ENCODE measurements around the gene TFAM.

GRCh38 chr10:58360412-58361004 lies 24.7 kb upstream of the TFAM start:
- TF ChIP-seq CTCF (IDR thresholded peaks at IDR 0.05), result no peak
- TF ChIP-seq POLR2A (IDR thresholded peaks at IDR 0.05), result no peak
